BLaER1 treated with 17β-estradiol and CSF1 and Interleukin-3, amounts not matched to agents 10 nM and 100 nM (cell line): ENCODE data around the gene NDUFS1.
"Not testable (repeated sequence)": the region's sequence is repeated elsewhere in the genome, so short reads cannot be mapped to it uniquely, and the experiment has no call there.

Source experiments
- H3K27ac ChIP-seq, 11 experiments: shearing (Covaris generic); formaldehyde crosslinking; 2 replicates each; pipeline ENCODE4 v1.8.1; 2022
- H3K27me3 ChIP-seq, 11 experiments: shearing (Covaris generic); formaldehyde crosslinking; 2 replicates each; pipeline ENCODE4 v1.8.1; 2022
- H3K36me3 ChIP-seq, 11 experiments: shearing (Covaris generic); formaldehyde crosslinking; 2 replicates each; pipeline ENCODE4 v1.8.1; 2022
- H3K4me1 ChIP-seq, 10 experiments: shearing (Covaris generic); formaldehyde crosslinking; 2 replicates each; pipeline ENCODE4 v1.8.1; 2022
- H3K4me2 ChIP-seq, 11 experiments: shearing (Covaris generic); formaldehyde crosslinking; 2 replicates each; pipeline ENCODE4 v1.8.1; 2022
- H3K4me3 ChIP-seq, 10 experiments: shearing (Covaris generic); formaldehyde crosslinking; 2 replicates each; pipeline ENCODE4 v1.8.1; 2022
- H3K9ac ChIP-seq, 11 experiments: shearing (Covaris generic); formaldehyde crosslinking; 2 replicates each; pipeline ENCODE4 v1.8.1; 2022
- H3K9me3 ChIP-seq, 11 experiments: shearing (Covaris generic); formaldehyde crosslinking; replicated peaks in 1 of 11; 2 replicates each; pipeline ENCODE4 v1.8.1; 2022
- H4K20me1 ChIP-seq, 11 experiments: shearing (Covaris generic); formaldehyde crosslinking; 2 replicates each; pipeline ENCODE4 v1.8.1; 2022
- Cebpa-rat ChIP-seq, 11 experiments: shearing (Covaris generic); IDR thresholded peaks; 2 replicates each; pipeline ENCODE4 v1.8.1; 2022

The NDUFS1 gene

DNA sequence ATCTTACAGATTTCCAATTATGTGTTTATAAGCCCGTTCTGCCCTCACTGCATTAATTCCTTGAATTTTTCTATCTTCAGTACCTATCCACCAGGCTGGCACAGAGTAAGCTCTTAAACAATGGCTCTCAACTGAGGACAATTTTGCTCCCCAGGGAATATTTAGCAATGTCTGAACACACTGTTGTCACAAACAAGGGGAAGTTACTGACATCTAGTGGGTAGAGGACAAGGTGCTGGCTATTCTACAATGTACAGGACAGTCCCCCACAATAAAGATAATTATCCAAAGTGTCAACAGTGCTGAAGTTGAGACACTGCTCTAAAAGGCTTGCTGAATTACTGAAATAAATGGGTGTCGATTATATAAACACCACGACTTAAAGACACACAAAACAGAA, 5.0 kb downstream of the NDUFS1 start:
- TF ChIP-seq Cebpa-rat (IDR thresholded peaks at IDR 0.05), result peak in 2 of 11 experiments; percentile 35 to 50; a peak in 2 of 22 replicates
- Histone ChIP-seq H3K4me2 (peak overlapping the region in 9 of 11 experiments; percentile 3 to 61 (median 32); a peak in 14 of 22 replicates), H3K4me3 (no peak overlapping the region), H3K4me1 (peaks cover 23 to 51% (median 34%) of the 10 kb centered on the region in 10 experiments), H3K27me3 (no peaks in the 10 kb centered on the region), H3K36me3 (peaks cover 25 to 72% (median 59%) of the 10 kb centered on the region in 11 experiments), H3K9ac (peak overlapping the region in 7 of 11 experiments; percentile 7 to 37 (median 24); a peak in 5 of 22 replicates), H3K9me3 (peaks cover 0 to 4% (median 0%) of the 10 kb centered on the region in 11 experiments; a peak in 1 of 22 replicates), H4K20me1 (peaks cover 12 to 79% (median 49%) of the 10 kb centered on the region in 11 experiments; a peak in 19 of 22 replicates), H3K27ac (peak overlapping the region in 8 of 11 experiments; percentile 14 to 72 (median 54); a peak in 13 of 22 replicates)

DNA sequence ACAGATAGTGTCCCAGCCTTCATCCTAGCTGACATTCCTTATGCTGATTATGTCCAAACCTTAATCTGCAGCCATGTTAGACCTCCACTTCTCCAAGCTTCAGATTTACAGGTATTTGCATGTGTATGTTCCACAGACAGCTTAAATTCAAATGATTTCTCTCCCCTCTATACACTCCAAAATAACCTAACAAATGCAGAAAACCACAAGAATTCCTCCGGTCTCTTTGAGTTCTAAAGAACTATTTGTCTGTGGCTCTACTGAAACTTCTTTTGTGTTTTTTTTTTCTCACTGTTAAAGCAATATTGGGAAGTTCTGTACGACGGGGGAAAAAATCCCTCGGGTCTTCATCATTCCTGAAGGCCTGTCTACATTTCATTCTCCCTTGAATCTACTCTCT, 8.6 kb downstream of the NDUFS1 start:
- H3K36me3 ChIP-seq, result peaks cover 61 to 90% (median 81%) of the 10 kb centered on the region in 11 experiments

DNA sequence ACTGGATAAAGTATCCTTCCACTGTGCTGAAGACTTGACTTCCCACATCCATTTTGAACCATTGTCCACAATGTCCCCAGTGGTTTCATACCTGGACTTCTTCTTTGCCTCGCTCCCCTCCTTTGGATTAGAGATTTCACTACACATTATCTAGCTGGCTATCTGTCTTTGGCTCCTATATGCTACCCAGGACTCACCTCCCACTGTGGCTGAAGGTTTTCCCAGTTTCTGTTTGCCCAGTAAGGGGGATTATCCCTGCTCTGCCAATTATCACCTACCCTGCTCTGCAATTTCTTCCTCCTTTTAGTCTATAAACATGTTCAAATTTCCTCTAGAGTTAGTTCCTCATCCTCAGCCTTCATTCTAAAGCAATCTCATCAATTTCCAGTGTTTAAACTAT, 9.1 kb downstream of the NDUFS1 start:
- H4K20me1 ChIP-seq, result peaks cover 8 to 87% (median 55%) of the 10 kb centered on the region in 11 experiments; a peak in 19 of 22 replicates
- no peak overlapping the region for H3K27ac ChIP-seq
- H3K27me3 ChIP-seq, result no peaks in the 10 kb centered on the region
- no peaks in the 10 kb centered on the region for H3K9me3 ChIP-seq
- TF ChIP-seq Cebpa-rat (IDR thresholded peaks at IDR 0.05), result no peak
- peaks cover 10 to 30% (median 14%) of the 10 kb centered on the region in 10 experiments for H3K4me1 ChIP-seq
- H3K36me3 ChIP-seq, result peaks cover 66 to 90% (median 83%) of the 10 kb centered on the region in 11 experiments
- peak overlapping the region in 1 of 11 experiments; percentile 36; a peak in 1 of 22 replicates for H3K4me2 ChIP-seq
- H3K9ac ChIP-seq, result no peak overlapping the region
- no peak overlapping the region for H3K4me3 ChIP-seq

More for the DNA sequence above, 8.6 kb downstream of the NDUFS1 start:
- H3K9me3 ChIP-seq, result no peaks in the 10 kb centered on the region
- no peak overlapping the region for H3K9ac ChIP-seq
- no peak overlapping the region for H3K4me3 ChIP-seq
- H3K4me2 ChIP-seq, result peak overlapping the region in 1 of 11 experiments; percentile 36; a peak in 1 of 22 replicates
- peaks cover 12 to 88% (median 56%) of the 10 kb centered on the region in 11 experiments; a peak in 19 of 22 replicates for H4K20me1 ChIP-seq
- H3K4me1 ChIP-seq, result peaks cover 10 to 35% (median 18%) of the 10 kb centered on the region in 10 experiments
- no peaks in the 10 kb centered on the region for H3K27me3 ChIP-seq
- no peak for TF ChIP-seq Cebpa-rat (IDR thresholded peaks at IDR 0.05)
- H3K27ac ChIP-seq, result no peak overlapping the region

DNA sequence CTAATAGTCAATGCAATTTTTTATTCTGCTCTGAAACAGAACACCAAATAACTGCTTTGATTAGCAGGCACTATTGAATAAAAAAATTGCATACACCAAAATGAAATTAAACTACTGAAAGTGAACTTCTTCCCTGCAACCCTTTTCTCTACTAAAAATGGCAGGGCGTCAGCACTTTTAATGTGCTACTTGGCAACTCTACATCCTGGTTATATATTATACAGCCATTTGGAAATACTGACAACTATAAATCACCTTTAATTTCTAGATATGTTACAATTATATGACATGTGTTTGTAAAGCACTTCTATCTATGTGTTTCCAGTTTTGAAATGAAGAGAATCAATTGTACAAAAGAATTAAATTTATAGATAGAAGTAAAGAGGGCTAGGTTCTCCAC, 9.9 kb downstream of the NDUFS1 start:
- Histone ChIP-seq H3K9me3 (no peaks in the 10 kb centered on the region), H3K9ac (no peak overlapping the region), H3K4me3 (no peak overlapping the region), H3K27ac (no peak overlapping the region), H3K36me3 (peaks cover 74 to 94% (median 91%) of the 10 kb centered on the region in 11 experiments), H3K27me3 (no peaks in the 10 kb centered on the region), H3K4me2 (no peak overlapping the region), H3K4me1 (peaks cover 4 to 22% (median 7%) of the 10 kb centered on the region in 10 experiments), H4K20me1 (peaks cover 2 to 78% (median 47%) of the 10 kb centered on the region in 11 experiments; a peak in 19 of 22 replicates)
- no peak for TF ChIP-seq Cebpa-rat (IDR thresholded peaks at IDR 0.05)

DNA sequence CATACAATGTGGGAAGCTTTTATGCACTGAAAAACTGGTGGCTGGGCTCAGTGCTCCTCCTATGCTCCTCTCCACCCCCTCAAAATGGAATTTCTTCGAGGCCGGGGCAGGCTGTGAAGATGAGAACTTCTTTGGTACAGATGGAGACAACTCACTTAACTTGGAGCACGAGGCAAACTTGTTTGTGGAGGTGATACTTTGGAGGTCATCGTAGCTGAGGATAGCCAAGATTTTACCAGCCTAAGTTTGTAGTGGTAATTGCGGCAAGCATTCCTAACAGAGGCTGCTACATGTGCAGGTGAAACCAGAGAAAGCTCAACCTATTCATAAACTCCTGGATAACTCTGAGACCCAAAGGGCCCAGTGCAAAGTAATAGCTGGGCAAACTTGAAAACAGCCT, 13.6 kb downstream of the NDUFS1 start:
- TF ChIP-seq Cebpa-rat (IDR thresholded peaks at IDR 0.05), result no peak
- H3K4me2 ChIP-seq, result no peak overlapping the region

DNA sequence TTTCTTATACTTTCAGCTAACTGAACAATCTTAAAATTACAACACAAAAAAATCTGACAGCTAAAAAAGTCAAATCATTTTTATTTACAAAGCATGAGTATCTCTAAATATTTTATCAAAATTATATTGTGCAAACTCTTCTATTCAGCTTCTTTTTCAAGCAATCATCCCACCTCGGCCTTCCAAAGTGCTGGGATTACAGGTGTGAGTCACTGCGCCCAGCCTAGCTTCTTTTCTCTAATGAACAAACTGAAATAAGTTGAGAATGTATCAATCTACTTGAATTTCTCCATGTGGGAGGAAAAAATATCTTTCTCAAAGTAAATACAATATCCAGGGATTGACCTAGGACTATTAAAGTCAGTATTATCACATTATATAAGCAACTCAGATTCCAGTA, 14.9 kb downstream of the NDUFS1 start:
- Histone ChIP-seq H3K27ac (no peak overlapping the region), H3K9me3 (no peaks in the 10 kb centered on the region), H3K27me3 (no peaks in the 10 kb centered on the region), H3K4me1 (no peaks in the 10 kb centered on the region), H3K9ac (no peak overlapping the region), H3K4me2 (no peak overlapping the region), H4K20me1 (peaks cover 0 to 30% (median 9%) of the 10 kb centered on the region in 11 experiments; a peak in 11 of 22 replicates), H3K36me3 (peaks cover 97 to 100% (median 100%) of the 10 kb centered on the region in 11 experiments), H3K4me3 (no peak overlapping the region)
- TF ChIP-seq Cebpa-rat (IDR thresholded peaks at IDR 0.05), result no peak

More for the DNA sequence above, 13.6 kb downstream of the NDUFS1 start:
- Histone ChIP-seq H3K9me3 (no peaks in the 10 kb centered on the region), H4K20me1 (peaks cover 0 to 43% (median 20%) of the 10 kb centered on the region in 11 experiments; a peak in 15 of 22 replicates), H3K27ac (no peak overlapping the region), H3K4me1 (peaks cover 0 to 9% (median 0%) of the 10 kb centered on the region in 10 experiments; a peak in 5 of 20 replicates), H3K36me3 (peaks cover 94 to 100% (median 100%) of the 10 kb centered on the region in 11 experiments), H3K9ac (no peak overlapping the region), H3K27me3 (no peaks in the 10 kb centered on the region), H3K4me3 (no peak overlapping the region)

DNA sequence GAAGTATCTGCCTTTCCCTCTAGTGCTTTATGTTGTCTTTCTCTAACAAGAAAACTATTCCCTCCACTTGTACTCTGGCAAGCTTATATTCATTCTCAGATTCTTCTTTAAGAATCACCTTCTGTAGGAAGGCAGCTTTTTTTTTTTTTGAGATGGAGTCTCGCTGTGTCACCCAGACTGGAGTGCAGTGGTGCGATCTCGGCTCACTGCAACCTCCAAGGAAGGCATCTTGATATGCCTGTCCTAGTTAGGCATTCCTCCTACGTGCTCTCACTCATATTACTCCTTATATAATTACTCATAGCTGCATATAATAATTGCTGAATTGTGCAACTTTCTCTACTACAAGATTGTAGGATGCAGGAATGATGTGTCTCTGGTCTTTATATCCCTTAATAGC, 15.8 kb downstream of the NDUFS1 start:
- TF ChIP-seq Cebpa-rat (IDR thresholded peaks at IDR 0.05), result no peak
- H3K4me2 ChIP-seq, result no peak overlapping the region

DNA sequence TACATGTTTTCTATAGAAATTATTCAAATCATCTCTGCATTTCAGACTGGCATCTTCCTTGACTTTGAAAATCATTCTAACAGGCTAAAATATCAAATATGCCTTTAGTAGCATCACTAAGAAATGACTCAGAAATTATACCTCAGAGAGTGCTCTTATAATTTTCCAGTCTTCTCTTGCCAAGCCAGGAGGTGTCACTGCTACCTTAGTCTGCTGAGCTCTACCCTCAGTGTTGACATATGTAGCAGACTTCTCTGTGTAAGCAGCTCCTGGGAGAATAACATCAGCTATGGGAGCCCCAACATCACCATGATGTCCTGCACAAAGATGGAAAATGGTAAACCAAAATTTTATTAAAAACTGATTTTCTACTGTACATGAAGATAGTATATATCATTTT, 31.6 kb downstream of the NDUFS1 start:
- peaks cover 97 to 100% (median 99%) of the 10 kb centered on the region in 11 experiments for H3K36me3 ChIP-seq
- TF ChIP-seq Cebpa-rat (IDR thresholded peaks at IDR 0.05), result no peak
- no peak overlapping the region for H3K4me3 ChIP-seq
- H3K4me1 ChIP-seq, result no peaks in the 10 kb centered on the region
- peaks cover 0 to 9% (median 0%) of the 10 kb centered on the region in 11 experiments; a peak in 2 of 22 replicates for H4K20me1 ChIP-seq
- H3K9me3 ChIP-seq, result 0 out of 22 replicates have a peak, but pooled peaks cover 0 to 1% (median 0%) of the 10 kb centered on the region in 11 experiments
- H3K4me2 ChIP-seq, result no peak overlapping the region
- H3K9ac ChIP-seq, result no peak overlapping the region
- H3K27me3 ChIP-seq, result no peaks in the 10 kb centered on the region
- H3K27ac ChIP-seq, result no peak overlapping the region

More for the DNA sequence above, 15.8 kb downstream of the NDUFS1 start:
- no peaks in the 10 kb centered on the region for H3K4me1 ChIP-seq
- H3K4me3 ChIP-seq, result no peak overlapping the region
- H4K20me1 ChIP-seq, result peaks cover 0 to 23% (median 9%) of the 10 kb centered on the region in 11 experiments; a peak in 10 of 22 replicates
- no peaks in the 10 kb centered on the region for H3K27me3 ChIP-seq
- no peak overlapping the region for H3K9ac ChIP-seq
- no peaks in the 10 kb centered on the region for H3K9me3 ChIP-seq
- no peak overlapping the region for H3K27ac ChIP-seq
- H3K36me3 ChIP-seq, result peaks cover 97 to 100% (median 100%) of the 10 kb centered on the region in 11 experiments

DNA sequence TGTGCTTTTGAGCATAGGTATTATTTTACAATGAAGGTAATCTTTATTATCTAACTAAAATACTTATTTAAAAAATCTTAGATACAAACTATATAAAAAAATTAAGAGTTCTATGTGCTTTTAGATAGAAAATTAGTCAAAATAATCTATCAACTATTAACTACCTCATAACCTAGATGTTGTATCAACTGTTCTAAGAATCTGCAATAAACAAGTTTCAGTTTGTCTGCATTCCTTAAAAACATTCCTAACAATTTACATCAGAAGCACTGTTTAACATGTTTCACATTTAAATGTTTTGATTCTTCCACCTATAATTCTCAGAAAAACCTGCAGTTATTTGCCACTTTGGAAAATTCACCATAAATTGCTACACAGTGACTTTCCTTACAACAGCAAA, 33.3 kb downstream of the NDUFS1 start:
- H3K36me3 ChIP-seq, result peaks cover 97 to 100% (median 99%) of the 10 kb centered on the region in 11 experiments
- H3K4me2 ChIP-seq, result no peak overlapping the region
- H3K4me1 ChIP-seq, result no peaks in the 10 kb centered on the region
- no peak overlapping the region for H3K4me3 ChIP-seq
- no peak overlapping the region for H3K9ac ChIP-seq
- no peaks in the 10 kb centered on the region for H3K27me3 ChIP-seq
- peaks cover 0 to 5% (median 0%) of the 10 kb centered on the region in 11 experiments; a peak in 1 of 22 replicates for H4K20me1 ChIP-seq
- H3K27ac ChIP-seq, result no peak overlapping the region
- no peak for TF ChIP-seq Cebpa-rat (IDR thresholded peaks at IDR 0.05)
- peaks cover 0 to 16% (median 2%) of the 10 kb centered on the region in 11 experiments; a peak in 4 of 22 replicates for H3K9me3 ChIP-seq

DNA sequence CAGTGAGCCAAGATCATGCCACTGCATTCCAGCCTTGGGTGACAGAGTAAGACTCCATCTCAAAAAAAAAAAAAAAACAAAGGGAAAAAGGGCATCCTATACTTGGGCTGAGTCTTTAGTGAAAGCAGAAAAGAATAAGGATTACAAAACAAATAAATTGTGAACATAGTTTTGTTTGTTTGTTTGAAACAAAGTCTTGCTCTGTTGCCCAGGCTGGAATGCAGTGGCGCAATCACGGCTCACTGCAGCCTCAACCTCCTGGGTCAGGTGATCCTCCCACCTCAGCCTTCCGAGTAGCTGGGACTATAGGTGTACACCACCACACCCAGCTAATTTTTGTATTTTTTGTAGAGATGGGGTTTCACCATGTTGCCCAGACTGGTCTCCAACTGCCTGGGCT, 36.7 kb downstream of the NDUFS1 start:
- H3K27ac ChIP-seq, H3K27me3 ChIP-seq, H3K4me2 ChIP-seq, H3K9ac ChIP-seq, H3K4me1 ChIP-seq, H3K4me3 ChIP-seq, H4K20me1 ChIP-seq: not testable (repeated sequence)
- Histone ChIP-seq H3K36me3 (peaks cover 82 to 100% (median 97%) of the 10 kb centered on the region in 11 experiments), H3K9me3 (peaks cover 0 to 21% (median 7%) of the 10 kb centered on the region in 11 experiments; a peak in 6 of 22 replicates)
